PFSK-1 (cell line): ENCODE measurements around the gene SLC35D3.

Experiments
- FOXP2 ChIP-seq: optimal IDR thresholded peaks from 2 replicates; pipeline ENCODE3; 2011; ENCODE audit warnings: borderline replicate concordance, control low read depth, inconsistent platforms; ENCODE audit not compliant: insufficient read depth; ENCODE audit errors: extremely low read length, extremely low read depth
- POLR2AphosphoS5 ChIP-seq: IDR thresholded peaks from 2 replicates; pipeline ENCODE4 v1.6.1; 2012; ENCODE audit warnings: low read depth, mild to moderate bottlenecking, control low read depth, low read length, moderate library complexity
- REST ChIP-seq, 2 experiments: IDR thresholded peaks; 2 replicates each; pipeline versions ENCODE4 v1.6.1 to v1.8.0; 2011 to 2012; ENCODE audit warnings: low read depth in 2 of 2, low read length in 2 of 2, control low read depth in 1 of 2, inconsistent platforms in 1 of 2, mild to moderate bottlenecking in 1 of 2, moderate library complexity in 1 of 2; ENCODE audit not compliant: insufficient read depth in 1 of 2
- SIN3A ChIP-seq: IDR thresholded peaks from 2 replicates; pipeline ENCODE4 v1.6.1; 2012; ENCODE audit warnings: mild to moderate bottlenecking, low read length, moderate library complexity, borderline replicate concordance; ENCODE audit not compliant: insufficient read depth
- TAF1 ChIP-seq: IDR thresholded peaks from 2 replicates; pipeline ENCODE4 v1.6.1; 2012; ENCODE audit warnings: low read length, control low read depth, borderline replicate concordance; ENCODE audit not compliant: insufficient read depth

SLC35D3 gene

DNA sequence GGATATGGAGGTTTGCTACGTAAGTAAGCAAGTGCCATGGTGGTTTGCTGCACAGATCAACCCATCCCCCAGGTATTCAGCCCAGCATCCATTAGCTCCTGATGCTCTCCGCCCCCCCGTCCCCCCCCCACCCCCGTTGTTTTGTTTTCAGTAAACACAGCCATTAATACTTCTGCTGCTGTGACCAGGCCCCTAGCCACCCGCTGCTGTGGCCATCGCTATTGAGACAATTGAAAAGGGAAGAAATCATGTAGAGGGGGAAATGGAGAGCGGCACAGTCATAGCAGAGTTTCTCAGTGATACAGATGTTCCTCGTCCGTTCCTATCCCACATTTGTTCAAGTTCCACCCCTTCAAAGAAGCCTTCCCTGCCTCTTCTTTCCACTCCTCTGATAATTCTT lies 24.9 kb downstream of the SLC35D3 start:
- no peak for TF ChIP-seq FOXP2
- TF ChIP-seq TAF1, result no peak
- no peak for TF ChIP-seq SIN3A
- TF ChIP-seq POLR2AphosphoS5, result no peak
- TF ChIP-seq REST (IDR thresholded peaks at IDR 0.05; ENCODE audit: insufficient read depth in 1 of 2, low read depth in 2 of 2, low read length in 2 of 2), result no peak

DNA sequence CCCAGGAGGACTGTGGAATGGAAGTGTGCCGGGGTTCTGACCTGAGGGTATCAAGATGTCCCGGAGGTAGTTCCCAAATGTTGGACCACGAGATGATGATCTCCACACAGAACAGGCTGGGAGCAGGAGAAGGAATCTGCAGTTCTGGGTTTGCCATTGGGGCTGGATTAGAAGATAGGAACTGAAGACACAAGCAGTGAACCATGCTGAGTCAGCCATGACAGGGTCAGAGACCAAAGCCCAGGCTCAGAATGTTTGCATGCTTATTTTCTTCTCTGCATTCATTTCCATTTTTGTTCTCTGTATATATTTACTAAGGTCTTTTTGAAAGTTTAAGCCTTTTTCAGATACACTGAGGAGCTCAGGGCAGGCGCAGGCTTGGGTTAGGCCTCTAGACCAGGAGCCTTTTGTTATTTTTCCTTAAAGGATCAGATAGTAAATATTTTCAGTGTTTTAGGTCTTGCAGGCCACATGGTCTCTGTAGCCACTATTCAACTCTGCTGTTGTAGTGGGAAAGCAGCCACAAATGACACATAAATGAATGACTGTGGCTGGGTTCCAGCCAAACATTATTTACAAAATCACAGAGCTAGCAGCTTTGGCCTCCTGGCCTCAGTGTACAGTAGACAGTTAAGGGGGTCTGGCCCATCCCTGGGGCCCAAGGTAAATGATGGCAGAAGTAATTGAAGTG lies 28.5 kb downstream of the SLC35D3 start:
- TF ChIP-seq REST (IDR thresholded peaks at IDR 0.05; ENCODE audit: insufficient read depth in 1 of 2, low read depth in 2 of 2, low read length in 2 of 2), result no peak
- TF ChIP-seq SIN3A, result no peak
- TF ChIP-seq FOXP2, result no peak
- no peak for TF ChIP-seq POLR2AphosphoS5
- no peak for TF ChIP-seq TAF1

GRCh38 chr6:136952714-136953260 lies 30.7 kb downstream of the SLC35D3 start:
- TF ChIP-seq SIN3A (no peak), FOXP2 (no peak), REST (IDR thresholded peaks at IDR 0.05; ENCODE audit: insufficient read depth in 1 of 2, low read depth in 2 of 2, low read length in 2 of 2) (no peak), TAF1 (no peak), POLR2AphosphoS5 (no peak)

GRCh38 chr6:136955123-136955522 lies 33.0 kb downstream of the SLC35D3 start:
- TF ChIP-seq POLR2AphosphoS5 (no peak), REST (IDR thresholded peaks at IDR 0.05; ENCODE audit: insufficient read depth in 1 of 2, low read depth in 2 of 2, low read length in 2 of 2) (no peak), FOXP2 (no peak), SIN3A (no peak)
